Left lobe of liver (tissue), 2 donors: ENCODE measurements around the gene PSMC3. TPM values are rescaled to one million over a fixed set of nuclear protein-coding genes. Genes with fewer than 3 reads are reported as not detected.
A peak's percentile ranks its signal among the peaks of the same experiment; 100 is the strongest.

Source experiments
- ATAC-seq: fragments of 200-7000 bp; cut with Tn5 transposase; one replicate; pipeline ENCODE4 v1.9.1; 2020; ENCODE audit warnings: mild to moderate bottlenecking, moderate library complexity
- DNase-seq: peaks from one replicate; pipeline ENCODE4 v3.0.0-alpha.2; 2020; ENCODE audit warnings: low spot score
- total RNA-seq: library from RNA; stranded (reverse); gene quantifications from one replicate; pipeline ENCODE4 v1.2.1, GENCODE V29; 2021
- donor health status: DM: no; HTN: no; CAD: no; lungs with moderate emphysema.
- donor health status: DM: no; HTN: yes; CAD: no.

PSMC3 gene
- total RNA-seq, 1 donor from 2014 or later, result 64.6 TPM

DNA sequence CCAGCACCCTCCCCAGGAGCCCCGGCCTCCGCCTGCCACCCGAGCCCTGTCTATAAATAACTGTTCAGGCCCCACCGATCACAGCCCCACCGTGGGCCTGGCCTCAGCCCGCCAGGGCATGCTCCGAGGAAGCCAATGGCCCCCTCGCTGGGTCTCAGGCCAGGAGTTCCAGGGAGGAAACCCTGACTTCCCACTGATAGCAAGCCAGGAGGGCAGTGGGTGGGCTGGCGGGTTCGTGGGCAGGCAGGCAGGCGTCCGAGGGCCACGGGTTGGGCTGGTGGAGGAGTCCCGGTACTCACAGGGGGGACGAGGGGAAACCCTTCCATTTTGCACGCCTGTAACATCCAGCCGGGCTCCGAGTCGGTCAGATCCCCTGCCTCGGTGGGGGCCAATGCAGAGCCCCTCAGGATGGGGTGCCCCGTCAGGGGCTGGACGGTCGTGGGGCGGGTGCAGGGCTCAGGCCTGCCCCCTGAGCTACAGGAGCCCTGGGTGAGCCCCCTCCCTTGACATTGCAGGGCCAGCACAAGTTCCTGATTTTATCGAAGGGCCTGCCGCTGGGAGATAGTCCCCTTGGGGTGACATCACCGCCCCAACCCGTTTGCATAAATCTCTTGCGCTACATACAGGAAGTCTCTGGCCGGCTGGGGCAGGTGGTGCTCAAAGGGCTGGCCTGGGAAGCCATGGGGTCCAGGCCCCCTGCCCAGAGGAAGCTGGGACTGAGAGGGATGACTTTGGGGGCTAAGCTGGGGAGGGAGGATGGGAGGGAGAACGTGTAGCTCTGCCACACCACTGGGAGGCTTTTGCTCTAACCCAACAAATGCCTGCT, 48.0 kb downstream of the PSMC3 start, which contains the start of gene SPI1:
Gene SPI1, minus strand, starts transcription at position 538 of the 826 bp plus-strand sequence. Its CDS starts 194 bp downstream, at position 344.
- ATAC-seq (peak; percentile 18), DNase-seq (peak; percentile 57)

DNA sequence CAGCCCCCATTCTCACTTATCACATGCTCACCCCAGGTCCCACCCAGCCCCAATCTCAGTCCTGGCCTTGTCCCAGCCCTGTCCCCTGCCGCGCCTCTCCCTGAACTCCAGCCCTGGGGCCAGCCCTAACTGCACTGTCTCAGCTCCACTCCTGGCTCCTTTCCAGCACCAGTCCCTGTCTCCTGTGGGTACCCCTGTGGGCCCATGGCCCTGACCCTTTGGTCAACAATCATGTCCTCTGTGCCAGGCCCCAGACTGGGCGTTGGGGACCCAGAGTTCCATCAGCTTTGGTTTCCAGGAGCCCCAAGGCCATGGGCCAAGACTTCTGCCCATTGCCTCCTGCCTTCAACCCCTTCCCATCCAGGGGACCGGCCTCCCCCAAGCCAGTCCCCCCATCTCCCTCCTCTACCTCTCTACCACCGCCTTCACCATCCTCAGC, 48.6 kb downstream of the PSMC3 start:
- ATAC-seq, result peak; percentile 9
- no peak for DNase-seq

GRCh38 chr11:47376525-47377371, 49.5 kb downstream of the PSMC3 start:
- ATAC-seq (peak; percentile 50), DNase-seq (no peak)

GRCh38 chr11:47376107-47376524, 50.1 kb downstream of the PSMC3 start:
- ATAC-seq (no peak), DNase-seq (no peak)

- DNase-seq, result no peak
Measured at GRCh38 chr11:47375546-47376085, 50.6 kb downstream of the PSMC3 start.

DNA sequence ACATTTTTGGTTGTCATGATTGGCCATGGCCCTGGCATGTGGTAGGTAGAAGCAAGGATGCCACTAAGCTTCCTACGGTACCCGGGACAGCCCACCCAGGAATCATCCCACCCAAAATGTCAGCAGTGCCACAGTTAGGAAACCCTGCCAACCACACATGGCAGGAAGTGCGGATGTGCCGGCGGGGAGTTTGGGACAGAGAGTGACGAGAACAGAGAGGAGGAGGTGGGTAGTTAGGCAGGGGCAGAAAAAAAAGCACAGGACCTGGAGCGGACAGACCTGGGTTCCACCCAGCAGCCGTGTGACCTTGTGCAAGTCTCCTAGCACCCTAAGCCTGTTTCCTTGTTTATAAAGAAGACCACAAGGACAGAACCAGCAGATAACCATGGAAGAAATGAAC, 51.2 kb downstream of the PSMC3 start:
- DNase-seq, result no peak

More at GRCh38 chr11:47375546-47376085, 50.6 kb downstream of the PSMC3 start:
- no peak for ATAC-seq

DNA sequence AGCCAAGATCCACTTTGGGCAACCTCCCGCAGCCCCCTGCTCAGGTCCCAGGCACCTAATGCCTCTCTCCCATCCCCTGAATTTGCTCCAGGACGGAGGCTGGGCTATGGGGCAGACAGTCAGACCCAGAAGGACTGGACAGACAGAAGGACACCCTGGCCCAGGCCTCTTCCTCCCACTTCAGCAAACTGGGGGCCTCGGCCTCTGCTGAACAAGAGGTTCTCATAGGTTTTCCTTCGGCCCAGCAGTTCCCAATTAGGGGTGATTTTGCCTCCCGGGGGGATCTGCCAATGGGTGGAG, 51.6 kb downstream of the PSMC3 start:
- no peak for ATAC-seq
- no peak for DNase-seq

More for the DNA sequence above, 51.2 kb downstream of the PSMC3 start:
- ATAC-seq, result no peak

DNA sequence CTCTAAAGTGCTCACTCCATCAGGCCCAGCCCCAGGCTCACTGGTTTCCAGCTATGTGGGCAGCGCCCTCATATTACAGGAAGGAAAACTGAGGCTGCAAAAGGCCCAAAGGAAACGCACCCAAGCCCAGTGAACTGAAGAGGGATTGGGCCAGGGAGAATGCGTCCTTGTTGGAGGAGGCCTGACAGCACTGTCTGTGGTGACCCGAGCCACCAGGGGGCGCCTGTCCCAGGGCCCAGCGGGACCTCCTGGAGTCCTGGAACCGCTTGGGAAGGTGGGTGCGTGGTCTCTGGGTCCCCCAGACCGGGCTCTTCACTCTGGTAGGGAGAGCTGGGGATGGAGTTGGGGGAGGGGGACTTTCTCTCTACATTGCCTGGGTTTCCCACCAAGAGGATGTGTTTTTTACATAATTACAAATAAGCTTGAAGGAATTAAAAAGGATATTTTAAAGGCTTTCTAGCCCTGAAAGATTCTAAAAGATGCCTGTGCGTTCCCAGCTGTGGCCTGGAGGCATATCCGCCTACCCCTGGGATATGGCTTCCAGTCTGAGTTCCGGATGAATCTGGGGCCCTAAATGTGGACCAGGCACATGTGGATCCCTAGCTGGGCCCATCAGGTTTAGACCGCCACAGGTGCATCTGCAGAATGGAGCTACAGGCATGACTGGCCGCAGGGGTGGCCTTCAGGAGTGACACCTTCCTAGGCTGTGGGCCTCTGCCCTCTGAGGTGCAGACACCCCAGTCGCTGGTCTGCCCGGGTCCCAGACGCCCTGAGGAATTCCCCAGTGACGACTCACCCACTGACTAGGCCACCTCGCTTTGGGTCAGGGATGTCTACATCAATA, 52.1 kb downstream of the PSMC3 start:
- peak; percentile 92 for ATAC-seq
- DNase-seq, result peak; percentile 83

- no peak for ATAC-seq
Measured at GRCh38 chr11:47372422-47372821, 53.8 kb downstream of the PSMC3 start.

DNA sequence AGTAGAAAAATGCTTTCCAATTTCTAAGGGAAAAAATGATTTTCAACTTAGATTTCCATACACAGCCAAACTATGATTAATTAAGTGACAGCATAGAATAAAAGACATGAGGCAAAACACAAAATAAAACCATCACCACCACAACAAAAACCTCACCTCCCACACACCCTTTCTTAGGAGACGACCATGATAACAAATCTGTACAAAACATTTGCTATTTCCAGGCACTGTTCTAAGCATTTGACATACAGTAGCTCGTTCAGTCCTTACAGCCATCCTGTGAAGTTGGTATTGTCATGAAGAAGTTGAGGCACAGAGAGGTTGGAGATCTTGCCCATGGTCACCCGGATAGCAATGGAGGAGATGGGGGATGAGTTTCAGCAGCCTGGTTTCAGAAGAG, 56.6 kb downstream of the PSMC3 start:
- DNase-seq, result no peak
- ATAC-seq, result no peak

More at GRCh38 chr11:47372422-47372821, 53.8 kb downstream of the PSMC3 start:
- DNase-seq, result no peak

Other genes starting within 250 kb of the PSMC3 start
- 77.6 TPM for gene ARFGAP2, start 249.6 kb downstream of the PSMC3 start, total RNA-seq
- 32.8 TPM for gene PACSIN3, start 240.0 kb downstream of the PSMC3 start, total RNA-seq
- gene DDB2, start 211.5 kb downstream of the PSMC3 start, total RNA-seq, result 15.4 TPM
- gene ACP2, start 177.6 kb downstream of the PSMC3 start, total RNA-seq, result 72.9 TPM
- gene NR1H3, start 168.4 kb downstream of the PSMC3 start, total RNA-seq, result 94.0 TPM
- 24.4 TPM for gene MADD, start 156.3 kb downstream of the PSMC3 start, total RNA-seq
- gene MYBPC3, start 73.7 kb downstream of the PSMC3 start, total RNA-seq, result 0.08 TPM
- gene SPI1, start 47.9 kb downstream of the PSMC3 start, total RNA-seq, result 10.9 TPM
- gene SLC39A13, start 17.8 kb downstream of the PSMC3 start, total RNA-seq, result 15.8 TPM
- gene RAPSN, start 22.7 kb upstream of the PSMC3 start, total RNA-seq, result 0.68 TPM
- gene CELF1, start 126.7 kb upstream of the PSMC3 start, total RNA-seq, result 78.4 TPM
- 23.8 TPM for gene PTPMT1, start 139.2 kb upstream of the PSMC3 start, total RNA-seq
- 7.0 TPM for gene KBTBD4, start 152.5 kb upstream of the PSMC3 start, total RNA-seq
- gene NDUFS3, start 152.6 kb upstream of the PSMC3 start, total RNA-seq, result 58.2 TPM
- not detected for gene FAM180B, start 160.2 kb upstream of the PSMC3 start, total RNA-seq
- 0.45 TPM for gene C1QTNF4, start 168.0 kb upstream of the PSMC3 start, total RNA-seq
- gene MTCH2, start 216.1 kb upstream of the PSMC3 start, total RNA-seq, result 150 TPM